Liver (tissue), 9 donors: ENCODE data around the gene WBP2. TPM values are rescaled to one million over a fixed set of nuclear protein-coding genes. Genes with fewer than 3 reads are reported as not detected.

Experiments
- DNase-seq: peaks from one replicate; pipeline ENCODE4 v3.0.0-alpha.2; 2017; ENCODE audit warnings: low spot score
- H3K27ac ChIP-seq, 2 donors: one replicate each; pipeline ENCODE4 v1.7.0; 2013; ENCODE audit warnings: inconsistent platforms in 2 of 2, low read length in 2 of 2, control low read depth in 1 of 2, low read depth in 1 of 2, mild to moderate bottlenecking in 1 of 2
- H3K27me3 ChIP-seq, 4 donors: one replicate each; pipeline versions ENCODE4 v1.6.1 to v1.7.0; 2013; ENCODE audit warnings: low read length in 3 of 4, inconsistent platforms in 1 of 4, mild to moderate bottlenecking in 1 of 4, moderate library complexity in 1 of 4; ENCODE audit not compliant: control insufficient read depth in 4 of 4, insufficient read depth in 4 of 4
- H3K36me3 ChIP-seq, 4 donors: one replicate each; pipeline versions ENCODE4 v1.6.1 to v1.7.0; 2013; ENCODE audit warnings: low read length in 3 of 4, mild to moderate bottlenecking in 3 of 4, low read depth in 1 of 4, moderate library complexity in 1 of 4; ENCODE audit not compliant: control insufficient read depth in 4 of 4, insufficient read depth in 3 of 4
- H3K4me1 ChIP-seq, 4 donors: one replicate each; pipeline versions ENCODE4 v1.6.1 to v1.7.0; 2013; ENCODE audit warnings: low read length in 3 of 4, mild to moderate bottlenecking in 3 of 4, moderate library complexity in 1 of 4; ENCODE audit not compliant: control insufficient read depth in 4 of 4, insufficient read depth in 4 of 4
- H3K4me3 ChIP-seq, 3 donors: one replicate each; pipeline versions ENCODE4 v1.6.1 to v1.7.0; 2013; ENCODE audit warnings: low read length in 3 of 3, control low read depth in 1 of 3, low read depth in 1 of 3, mild to moderate bottlenecking in 1 of 3
- H3K9ac ChIP-seq, 2 donors: one replicate each; pipeline ENCODE4 v1.7.0; 2013; ENCODE audit warnings: low read length in 2 of 2, mild to moderate bottlenecking in 2 of 2, moderate library complexity in 2 of 2, control low read depth in 1 of 2, low read depth in 1 of 2
- H3K9me3 ChIP-seq, 4 donors: one replicate each; pipeline versions ENCODE4 v1.6.1 to v1.7.0; 2013; ENCODE audit warnings: low read length in 3 of 4; ENCODE audit not compliant: control insufficient read depth in 4 of 4
- EGR1 ChIP-seq, 2 donors: IDR thresholded peaks; 2 replicates each; pipeline ENCODE4 v1.6.1; 2016 to 2018; ENCODE audit warnings: antibody characterized with exemption in 2 of 2, low read depth in 2 of 2
- FOXA1 ChIP-seq: IDR thresholded peaks from 2 replicates; pipeline ENCODE4 v1.6.1; 2016; ENCODE audit warnings: antibody characterized with exemption
- FOXA2 ChIP-seq: IDR thresholded peaks from 2 replicates; pipeline ENCODE4 v1.6.1; 2016; ENCODE audit warnings: antibody characterized with exemption
- GABPA ChIP-seq, 2 donors: IDR thresholded peaks in 1 of 2; conservative IDR thresholded peaks in 1 of 2; 2 replicates each; pipeline ENCODE4 v1.6.1; 2016; ENCODE audit warnings: antibody characterized with exemption in 2 of 2, mild to moderate bottlenecking in 1 of 2, moderate library complexity in 1 of 2
- HNF4A ChIP-seq, 2 donors: conservative IDR thresholded peaks; 2 replicates each; pipeline ENCODE4 v1.6.1; 2016; ENCODE audit warnings: antibody characterized with exemption in 2 of 2, mild to moderate bottlenecking in 2 of 2
- HNF4G ChIP-seq: IDR thresholded peaks from 2 replicates; pipeline ENCODE4 v1.6.1; 2016; ENCODE audit warnings: antibody characterized with exemption
- JUND ChIP-seq, 2 donors: IDR thresholded peaks; 2 replicates each; pipeline ENCODE4 v1.6.1; 2016; ENCODE audit warnings: antibody characterized with exemption in 2 of 2
- NR2F2 ChIP-seq: IDR thresholded peaks from 2 replicates; pipeline ENCODE4 v1.6.1; 2016; ENCODE audit warnings: antibody characterized with exemption
- RAD21 ChIP-seq, 2 donors: IDR thresholded peaks; 2 replicates each; pipeline ENCODE4 v1.6.1; 2016; ENCODE audit warnings: antibody characterized with exemption in 2 of 2, mild to moderate bottlenecking in 2 of 2
- RXRA ChIP-seq, 2 donors: IDR thresholded peaks; 2 replicates each; pipeline ENCODE4 v1.6.1; 2017 to 2018; ENCODE audit warnings: antibody characterized with exemption in 2 of 2, mild to moderate bottlenecking in 1 of 2
- SP1 ChIP-seq: IDR thresholded peaks from 2 replicates; pipeline ENCODE4 v1.6.1; 2018; ENCODE audit warnings: antibody characterized with exemption, mild to moderate bottlenecking
- TAF1 ChIP-seq: conservative IDR thresholded peaks from 2 replicates; pipeline ENCODE4 v1.6.1; 2016; ENCODE audit warnings: antibody characterized with exemption, mild to moderate bottlenecking
- YY1 ChIP-seq: IDR thresholded peaks from 2 replicates; pipeline ENCODE4 v1.6.1; 2016; ENCODE audit warnings: antibody characterized with exemption, mild to moderate bottlenecking
- WGBS: extraction: QIAGEN DNeasy Blood & Tissue Kit; methylation state at CpG from one replicate; pipeline ENCODE4 v1.1.7; 2013; 5-methylcytosine and 5-hydroxymethylcytosine counted together
- polyA plus RNA-seq, 2 donors: library from polyadenylated mRNA; stranded (reverse) in 1 of 2; unstranded in 1 of 2; fragments of 200-250 nt in 1 of 2; fragments of >200 nt in 1 of 2; fragmentation: Nextera tagmentation in 1 of 2; extraction: Ambion mirVana in 1 of 2; gene quantifications; one replicate each; pipeline versions ENCODE4 v1.2.1 to v1.2.3, GENCODE V29; 2013 to 2015
- total RNA-seq, 2 donors: library from RNA; depleted of rRNA; stranded (reverse); fragments of >200 nt; gene quantifications; one replicate each; pipeline ENCODE4 v1.2.3, GENCODE V29; 2014
- TF ChIP-seq, protein P1 (sequence below): fragments of 150-350 bp; IDR thresholded peaks from 2 replicates; pipeline ENCODE4 v1.5.1; 2017; ENCODE audit warnings: improper control_type of control experiment, low read depth, low read length; ENCODE audit not compliant: missing input control
- TF ChIP-seq, protein P2 (sequence below): IDR thresholded peaks from 2 replicates; pipeline ENCODE4 v1.6.1; 2016; ENCODE audit warnings: antibody characterized with exemption
- TF ChIP-seq, protein P3 (sequence below): IDR thresholded peaks from 2 replicates; pipeline ENCODE4 v1.6.1; 2016; ENCODE audit warnings: antibody characterized with exemption
- TF ChIP-seq, protein P4 (sequence below): IDR thresholded peaks from 2 replicates; pipeline ENCODE4 v1.6.1; 2016; ENCODE audit warnings: antibody characterized with exemption, mild to moderate bottlenecking
- TF ChIP-seq, protein P5 (sequence below): IDR thresholded peaks from 2 replicates; pipeline ENCODE4 v1.6.1; 2016; ENCODE audit warnings: antibody characterized with exemption
- donor health status: healthy.
- donor health status: healthy.
- donor health status: healthy.
- donor health status: healthy.
- donor health status: healthy.

Gene WBP2
- total and polyA plus RNA-seq, 4 donors = 29.0 to 99.4 (median 51.6) TPM

DNA sequence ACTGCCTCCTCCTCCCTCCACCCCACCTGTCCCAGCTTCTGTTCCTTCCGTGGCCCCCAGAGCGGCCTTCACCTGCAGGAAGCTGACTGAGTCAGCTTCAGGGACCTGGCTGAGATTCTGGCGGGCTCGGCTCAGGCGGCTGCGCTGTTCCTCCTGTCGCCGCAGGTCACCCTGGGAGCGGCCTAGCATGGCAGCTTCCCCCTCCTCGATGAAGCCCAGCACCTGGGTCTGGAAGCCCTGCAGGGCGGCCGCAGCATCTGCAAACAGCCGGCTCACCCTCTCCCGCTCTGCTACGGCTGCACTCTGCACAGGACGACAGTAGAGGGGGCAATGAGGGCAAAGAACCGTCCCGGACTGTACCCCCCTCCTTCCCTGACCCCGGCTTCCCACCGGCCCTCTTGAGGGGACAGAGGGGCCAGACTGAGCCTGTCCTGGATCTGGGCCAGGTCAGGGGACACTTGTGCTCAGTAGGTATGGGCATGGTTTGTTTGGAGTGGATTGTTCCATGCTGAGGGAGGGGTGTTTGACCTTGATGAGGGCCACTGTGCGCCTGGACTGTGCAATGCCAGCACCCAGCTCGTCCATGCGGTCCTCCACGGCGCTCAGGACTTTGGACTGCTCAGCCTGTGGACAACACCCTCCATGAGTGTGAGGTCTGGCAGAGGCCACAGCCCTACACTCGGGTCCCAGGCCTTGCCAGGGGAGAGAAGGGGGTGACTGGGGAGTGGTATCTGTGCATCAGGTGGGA lies 21.2 kb upstream of the WBP2 start:
- Histone ChIP-seq H3K4me3 (peak overlapping the region; percentile 2 to 69 (median 29)), H3K27me3 (no peaks in the 10 kb centered on the region), H3K9me3 (no peaks in the 10 kb centered on the region), H3K4me1 (peaks cover 12 to 39% (median 23%) of the 10 kb centered on the region in 4 donors), H3K36me3 (peaks cover 0 to 7% (median 3%) of the 10 kb centered on the region in 4 donors), H3K9ac (peak overlapping the region; percentile 9 to 52), H3K27ac (peak overlapping the region; percentile 80 to 95)
- DNase-seq = peak; percentile 51
- TF ChIP-seq RXRA (IDR thresholded peaks at IDR 0.05) (peak; percentile 78 to 79), TAF1 (no peak), YY1 (peak; percentile 22), SP1 (peak; percentile 79), NR2F2 (no peak), HNF4A (conservative IDR thresholded peaks at IDR 0.05) (peak; percentile 92), GABPA (IDR thresholded peaks at IDR 0.05 in 1 of 2, conservative IDR thresholded peaks at IDR 0.05 in 1 of 2) (no peak), HNF4G (peak; percentile 78), FOXA2 (no peak), RAD21 (IDR thresholded peaks at IDR 0.05) (no peak), EGR1 (IDR thresholded peaks at IDR 0.05; ENCODE audit: low read depth in 2 of 2) (no peak), FOXA1 (no peak), JUND (IDR thresholded peaks at IDR 0.05) (no peak)
- TF ChIP-seq, protein P1, sequence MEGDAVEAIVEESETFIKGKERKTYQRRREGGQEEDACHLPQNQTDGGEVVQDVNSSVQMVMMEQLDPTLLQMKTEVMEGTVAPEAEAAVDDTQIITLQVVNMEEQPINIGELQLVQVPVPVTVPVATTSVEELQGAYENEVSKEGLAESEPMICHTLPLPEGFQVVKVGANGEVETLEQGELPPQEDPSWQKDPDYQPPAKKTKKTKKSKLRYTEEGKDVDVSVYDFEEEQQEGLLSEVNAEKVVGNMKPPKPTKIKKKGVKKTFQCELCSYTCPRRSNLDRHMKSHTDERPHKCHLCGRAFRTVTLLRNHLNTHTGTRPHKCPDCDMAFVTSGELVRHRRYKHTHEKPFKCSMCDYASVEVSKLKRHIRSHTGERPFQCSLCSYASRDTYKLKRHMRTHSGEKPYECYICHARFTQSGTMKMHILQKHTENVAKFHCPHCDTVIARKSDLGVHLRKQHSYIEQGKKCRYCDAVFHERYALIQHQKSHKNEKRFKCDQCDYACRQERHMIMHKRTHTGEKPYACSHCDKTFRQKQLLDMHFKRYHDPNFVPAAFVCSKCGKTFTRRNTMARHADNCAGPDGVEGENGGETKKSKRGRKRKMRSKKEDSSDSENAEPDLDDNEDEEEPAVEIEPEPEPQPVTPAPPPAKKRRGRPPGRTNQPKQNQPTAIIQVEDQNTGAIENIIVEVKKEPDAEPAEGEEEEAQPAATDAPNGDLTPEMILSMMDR = no peak
- TF ChIP-seq, protein P2, sequence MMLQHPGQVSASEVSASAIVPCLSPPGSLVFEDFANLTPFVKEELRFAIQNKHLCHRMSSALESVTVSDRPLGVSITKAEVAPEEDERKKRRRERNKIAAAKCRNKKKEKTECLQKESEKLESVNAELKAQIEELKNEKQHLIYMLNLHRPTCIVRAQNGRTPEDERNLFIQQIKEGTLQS = no peak
- TF ChIP-seq, protein P3, sequence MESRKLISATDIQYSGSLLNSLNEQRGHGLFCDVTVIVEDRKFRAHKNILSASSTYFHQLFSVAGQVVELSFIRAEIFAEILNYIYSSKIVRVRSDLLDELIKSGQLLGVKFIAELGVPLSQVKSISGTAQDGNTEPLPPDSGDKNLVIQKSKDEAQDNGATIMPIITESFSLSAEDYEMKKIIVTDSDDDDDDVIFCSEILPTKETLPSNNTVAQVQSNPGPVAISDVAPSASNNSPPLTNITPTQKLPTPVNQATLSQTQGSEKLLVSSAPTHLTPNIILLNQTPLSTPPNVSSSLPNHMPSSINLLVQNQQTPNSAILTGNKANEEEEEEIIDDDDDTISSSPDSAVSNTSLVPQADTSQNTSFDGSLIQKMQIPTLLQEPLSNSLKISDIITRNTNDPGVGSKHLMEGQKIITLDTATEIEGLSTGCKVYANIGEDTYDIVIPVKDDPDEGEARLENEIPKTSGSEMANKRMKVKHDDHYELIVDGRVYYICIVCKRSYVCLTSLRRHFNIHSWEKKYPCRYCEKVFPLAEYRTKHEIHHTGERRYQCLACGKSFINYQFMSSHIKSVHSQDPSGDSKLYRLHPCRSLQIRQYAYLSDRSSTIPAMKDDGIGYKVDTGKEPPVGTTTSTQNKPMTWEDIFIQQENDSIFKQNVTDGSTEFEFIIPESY = no peak
- TF ChIP-seq, protein P4, sequence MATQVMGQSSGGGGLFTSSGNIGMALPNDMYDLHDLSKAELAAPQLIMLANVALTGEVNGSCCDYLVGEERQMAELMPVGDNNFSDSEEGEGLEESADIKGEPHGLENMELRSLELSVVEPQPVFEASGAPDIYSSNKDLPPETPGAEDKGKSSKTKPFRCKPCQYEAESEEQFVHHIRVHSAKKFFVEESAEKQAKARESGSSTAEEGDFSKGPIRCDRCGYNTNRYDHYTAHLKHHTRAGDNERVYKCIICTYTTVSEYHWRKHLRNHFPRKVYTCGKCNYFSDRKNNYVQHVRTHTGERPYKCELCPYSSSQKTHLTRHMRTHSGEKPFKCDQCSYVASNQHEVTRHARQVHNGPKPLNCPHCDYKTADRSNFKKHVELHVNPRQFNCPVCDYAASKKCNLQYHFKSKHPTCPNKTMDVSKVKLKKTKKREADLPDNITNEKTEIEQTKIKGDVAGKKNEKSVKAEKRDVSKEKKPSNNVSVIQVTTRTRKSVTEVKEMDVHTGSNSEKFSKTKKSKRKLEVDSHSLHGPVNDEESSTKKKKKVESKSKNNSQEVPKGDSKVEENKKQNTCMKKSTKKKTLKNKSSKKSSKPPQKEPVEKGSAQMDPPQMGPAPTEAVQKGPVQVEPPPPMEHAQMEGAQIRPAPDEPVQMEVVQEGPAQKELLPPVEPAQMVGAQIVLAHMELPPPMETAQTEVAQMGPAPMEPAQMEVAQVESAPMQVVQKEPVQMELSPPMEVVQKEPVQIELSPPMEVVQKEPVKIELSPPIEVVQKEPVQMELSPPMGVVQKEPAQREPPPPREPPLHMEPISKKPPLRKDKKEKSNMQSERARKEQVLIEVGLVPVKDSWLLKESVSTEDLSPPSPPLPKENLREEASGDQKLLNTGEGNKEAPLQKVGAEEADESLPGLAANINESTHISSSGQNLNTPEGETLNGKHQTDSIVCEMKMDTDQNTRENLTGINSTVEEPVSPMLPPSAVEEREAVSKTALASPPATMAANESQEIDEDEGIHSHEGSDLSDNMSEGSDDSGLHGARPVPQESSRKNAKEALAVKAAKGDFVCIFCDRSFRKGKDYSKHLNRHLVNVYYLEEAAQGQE = no peak
- TF ChIP-seq, protein P5, sequence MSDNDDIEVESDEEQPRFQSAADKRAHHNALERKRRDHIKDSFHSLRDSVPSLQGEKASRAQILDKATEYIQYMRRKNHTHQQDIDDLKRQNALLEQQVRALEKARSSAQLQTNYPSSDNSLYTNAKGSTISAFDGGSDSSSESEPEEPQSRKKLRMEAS = peak; percentile 87
- WGBS = 23% methylated on average over 26 of the region's 26 CpGs
